H1 (cell line): Measurements from ENCODE around the gene MIF. TPM values are rescaled to one million over a fixed set of nuclear protein-coding genes. Genes with fewer than 3 reads are reported as not detected.

Source experiments
- CTCF ChIA-PET: fragments of 300-600 bp; sonication (Branson Sonifier 250); formaldehyde crosslinking; loops from one replicate; lab custom pipeline; 2021; ENCODE audit not compliant: partially characterized antibody; lab: Charles Lee
- POLR2A ChIA-PET: fragments of 300-600 bp; sonication (Branson Sonifier 250); formaldehyde crosslinking; loops from one replicate; lab custom pipeline; 2021; ENCODE audit warnings: inconsistent platforms; ENCODE audit not compliant: partially characterized antibody; lab: Charles Lee
- DNase-seq, 2 experiments: peaks; one replicate each; pipeline versions ENCODE4 v3.0.0 to v3.0.0-alpha.2; 2010 to 2022; ENCODE audit warnings: low spot score in 2 of 2, low read depth in 1 of 2, mixed read lengths in 1 of 2
- FAIRE-seq: peaks from 2 replicates; lab custom pipeline; 2011; peaks lifted over from hg19 to GRCh38; lab: Jason Lieb, UNC
- H2AFZ ChIP-seq: 2 replicates; pipeline ENCODE4 v1.8.1; 2012; ENCODE audit warnings: low read length, inconsistent platforms
- H2AK5ac ChIP-seq: 2 replicates; pipeline ENCODE4 v1.6.1; 2013; ENCODE audit warnings: low read depth, low read length
- H2BK120ac ChIP-seq: replicated peaks from 2 replicates; pipeline ENCODE3; 2013; ENCODE audit warnings: low read depth, low read length, inconsistent platforms
- H2BK12ac ChIP-seq: 2 replicates; pipeline ENCODE4 v1.6.1; 2013; ENCODE audit warnings: low read depth, low read length
- H2BK15ac ChIP-seq: 2 replicates; pipeline ENCODE4 v1.6.1; 2013; ENCODE audit warnings: low read length
- H2BK20ac ChIP-seq: 2 replicates; pipeline ENCODE4 v1.6.1; 2013; ENCODE audit warnings: low read length
- H2BK5ac ChIP-seq: 2 replicates; pipeline ENCODE4 v1.6.1; 2013; ENCODE audit warnings: low read depth, low read length
- H3K14ac ChIP-seq: 2 replicates; pipeline ENCODE4 v1.6.1; 2013; ENCODE audit warnings: inconsistent platforms; ENCODE audit not compliant: insufficient read length
- H3K18ac ChIP-seq: 2 replicates; pipeline ENCODE4 v1.6.1; 2013; ENCODE audit warnings: low read length; ENCODE audit errors: extremely low read depth
- H3K23ac ChIP-seq: 2 replicates; pipeline ENCODE4 v1.6.1; 2013; ENCODE audit warnings: inconsistent platforms; ENCODE audit not compliant: insufficient read length
- H3K23me2 ChIP-seq: 2 replicates; pipeline ENCODE4 v1.6.1; 2013; ENCODE audit warnings: low read depth, low read length
- H3K27ac ChIP-seq: 2 replicates; pipeline ENCODE4 v1.6.1; 2011; ENCODE audit warnings: low read depth, low read length, inconsistent platforms
- H3K27me3 ChIP-seq, 4 experiments: replicated peaks in 1 of 4; 1 replicate in 1 of 4; 2 replicates in 3 of 4; pipeline versions ENCODE4 v1.6.1 to v1.8.1; 2011 to 2013; ENCODE audit warnings: low read length in 3 of 4, mild to moderate bottlenecking in 3 of 4, inconsistent platforms in 2 of 4, mixed read lengths in 2 of 4, moderate library complexity in 1 of 4; ENCODE audit not compliant: control insufficient read depth in 3 of 4, insufficient read depth in 3 of 4; ENCODE audit errors: extremely low read depth in 1 of 4
- H3K36me3 ChIP-seq, 4 experiments: 2 replicates each; pipeline versions ENCODE4 v1.6.1 to v1.8.1; 2011 to 2013; ENCODE audit warnings: mild to moderate bottlenecking in 4 of 4, low read length in 3 of 4, moderate library complexity in 2 of 4, control low read depth in 1 of 4, inconsistent platforms in 1 of 4; ENCODE audit not compliant: insufficient read depth in 4 of 4, control insufficient read depth in 2 of 4
- H3K4ac ChIP-seq: replicated peaks from 2 replicates; pipeline ENCODE3; 2013; ENCODE audit warnings: low read length, low read depth, mixed read lengths, inconsistent platforms; ENCODE audit not compliant: insufficient read length
- H3K4me1 ChIP-seq, 4 experiments: replicated peaks in 1 of 4; 1 replicate in 1 of 4; 2 replicates in 3 of 4; pipeline versions ENCODE4 v1.6.1 to v1.8.1; 2011 to 2013; ENCODE audit warnings: low read length in 3 of 4, inconsistent platforms in 2 of 4, mixed read lengths in 1 of 4; ENCODE audit not compliant: insufficient read depth in 4 of 4, control insufficient read depth in 3 of 4
- H3K4me2 ChIP-seq, 2 experiments: 2 replicates each; pipeline versions ENCODE4 v1.6.1 to v1.8.1; 2011 to 2013; ENCODE audit warnings: low read depth in 2 of 2, low read length in 2 of 2, control low read depth in 1 of 2, inconsistent platforms in 1 of 2, mild to moderate bottlenecking in 1 of 2; ENCODE audit not compliant: insufficient read depth in 1 of 2
- H3K4me3 ChIP-seq, 4 experiments: fragments of 200-600, 300-600 bp in 1 of 4; sonication (generic), shearing (Covaris generic), sonication (Bioruptor Twin) in 1 of 4; 2 replicates each; pipeline versions ENCODE4 v1.5.1 to v1.8.1; 2011 to 2016; ENCODE audit warnings: low read length in 4 of 4, low read depth in 3 of 4, control low read depth in 2 of 4, inconsistent platforms in 2 of 4, mild to moderate bottlenecking in 2 of 4, mixed read lengths in 1 of 4, moderate library complexity in 1 of 4; ENCODE audit not compliant: insufficient read depth in 2 of 4; ENCODE audit errors: extremely low read depth in 1 of 4
- H3K56ac ChIP-seq: replicated peaks from 2 replicates; pipeline ENCODE3; 2013; ENCODE audit warnings: low read depth, mild to moderate bottlenecking, mixed read lengths, low read length, inconsistent platforms; ENCODE audit not compliant: insufficient read length
- H3K79me1 ChIP-seq: 2 replicates; pipeline ENCODE4 v1.6.1; 2013; ENCODE audit warnings: low read depth, low read length, control low read depth
- H3K79me2 ChIP-seq, 2 experiments: 2 replicates each; pipeline versions ENCODE4 v1.6.1 to v1.8.1; 2012 to 2013; ENCODE audit warnings: low read length in 2 of 2, mild to moderate bottlenecking in 2 of 2, inconsistent platforms in 1 of 2; ENCODE audit not compliant: insufficient read depth in 2 of 2, control insufficient read depth in 1 of 2
- H3K9ac ChIP-seq, 4 experiments: replicated peaks in 1 of 4; 1 replicate in 1 of 4; 2 replicates in 3 of 4; pipeline versions ENCODE4 v1.6.1 to v1.8.1; 2011 to 2013; ENCODE audit warnings: low read depth in 3 of 4, low read length in 3 of 4, control low read depth in 2 of 4, mild to moderate bottlenecking in 2 of 4, moderate library complexity in 2 of 4, inconsistent platforms in 1 of 4; ENCODE audit errors: extremely low read depth in 1 of 4
- H3K9me3 ChIP-seq, 2 experiments: 2 replicates each; pipeline versions ENCODE4 v1.6.1 to v1.8.1; 2012 to 2013; ENCODE audit warnings: mild to moderate bottlenecking in 2 of 2, moderate library complexity in 2 of 2, control low read depth in 1 of 2, inconsistent platforms in 1 of 2, low read depth in 1 of 2, low read length in 1 of 2, mixed read lengths in 1 of 2; ENCODE audit not compliant: insufficient read depth in 2 of 2
- H4K20me1 ChIP-seq, 2 experiments: replicated peaks in 1 of 2; 2 replicates each; pipeline versions ENCODE3 to v1.8.1; 2011 to 2013; ENCODE audit warnings: inconsistent platforms in 2 of 2, low read length in 2 of 2, mild to moderate bottlenecking in 1 of 2; ENCODE audit not compliant: insufficient read depth in 2 of 2, control insufficient read depth in 1 of 2
- H4K5ac ChIP-seq: 2 replicates; pipeline ENCODE4 v1.6.1; 2013; ENCODE audit warnings: low read length, low read depth, mixed read lengths, inconsistent platforms; ENCODE audit not compliant: insufficient read length
- H4K8ac ChIP-seq: 2 replicates; pipeline ENCODE4 v1.8.0; 2013; ENCODE audit warnings: mild to moderate bottlenecking, moderate library complexity, low read length, inconsistent platforms; ENCODE audit not compliant: insufficient read depth; ENCODE audit errors: extremely low read depth
- H4K91ac ChIP-seq: replicated peaks from 2 replicates; pipeline ENCODE3; 2013; ENCODE audit warnings: low read length, mixed read lengths, inconsistent platforms; ENCODE audit not compliant: insufficient read length
- TAF7 ChIP-seq: optimal IDR thresholded peaks from 2 replicates; pipeline ENCODE3; 2011; ENCODE audit warnings: low read depth, mild to moderate bottlenecking, inconsistent platforms, low read length, moderate library complexity, borderline replicate concordance
- ZNF274 ChIP-seq: IDR thresholded peaks from 2 replicates; pipeline ENCODE4 v1.7.0; 2012; ENCODE audit warnings: low read length, borderline replicate concordance; ENCODE audit errors: extremely low read depth
- WGBS, 2 experiments: shearing (Covaris generic) in 1 of 2; methylation state at CpG; one replicate each; pipeline versions ENCODE4 v1.1.6 to v1.1.7; 2013 to 2015; ENCODE audit warnings: low lambda C conversion rate in 2 of 2, mixed read lengths in 2 of 2, inconsistent platforms in 1 of 2, low coverage in 1 of 2, missing lambda C conversion rate in 1 of 2; ENCODE audit not compliant: insufficient replicate concordance in 2 of 2, insufficient coverage in 1 of 2, insufficient read length in 1 of 2; ENCODE audit errors: extremely low coverage in 1 of 2, missing lambda C conversion rate in 1 of 2; 5-methylcytosine and 5-hydroxymethylcytosine counted together
- polyA plus RNA-seq, 7 experiments: library from polyadenylated mRNA; depleted of rRNA in 3 of 7; stranded (reverse) in 5 of 7; unstranded in 2 of 7; fragments of >200 nt in 5 of 7; fragments of 200-250 nt in 2 of 7; gene quantifications; 1 replicate in 5 of 7; 2 replicates in 1 of 7; 4 replicates in 1 of 7; pipeline versions ENCODE4 v1.2.1 to v1.2.3, GENCODE V29; 2011 to 2013; ENCODE audit warnings: missing spikeins in 2 of 7, mixed read lengths in 2 of 7
- total RNA-seq: library from RNA; stranded (reverse); fragmentation: NEBNext Ultra II Directional; extraction: Animal tissue kit (Norgen Biotek cat#: 25700); gene quantifications from 2 replicates; pipeline ENCODE4 v1.2.1, GENCODE V29; 2021

MIF gene
- total and polyA plus RNA-seq, 2 of the 8 experiments (the other 6 are each of a cell fraction or from before 2014, with no cell fraction given), result 1,082 to 1,870 TPM

DNA sequence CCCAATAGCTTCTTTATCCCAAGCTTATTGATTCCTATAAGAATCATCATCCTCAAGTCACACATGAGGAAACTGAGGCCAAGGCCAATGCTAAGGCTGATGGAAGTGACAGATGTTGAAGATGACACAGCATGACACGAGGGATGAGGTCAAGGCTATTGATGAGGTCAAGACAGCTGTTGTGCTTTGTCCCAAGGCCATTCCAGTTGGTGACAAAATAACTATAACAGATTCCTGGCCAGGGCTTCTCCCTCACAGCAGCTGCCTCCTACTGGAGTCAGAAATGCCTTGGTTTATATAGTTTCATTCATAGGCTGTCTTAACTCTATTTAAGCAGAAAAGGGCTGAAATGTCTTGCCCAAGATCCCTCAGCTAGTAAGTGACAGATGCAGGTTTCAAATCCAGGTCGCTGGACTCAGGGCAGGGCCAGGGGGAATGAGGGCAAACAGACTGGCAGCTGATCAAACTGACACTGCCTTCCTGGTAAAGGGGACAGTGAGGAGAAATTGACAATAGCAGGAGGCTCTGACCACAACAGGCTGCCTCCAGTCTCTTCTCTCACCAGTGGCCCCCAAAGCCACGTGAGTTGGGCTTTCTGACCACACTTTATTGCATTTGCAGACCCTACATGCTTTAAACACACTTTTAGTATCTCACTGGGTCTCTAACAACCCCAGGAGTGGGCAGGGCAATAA, 16.5 kb downstream of the MIF start:
- Histone ChIP-seq H3K27me3 (0 out of 7 replicates have a peak, but pooled peaks cover 0 to 2% (median 0%) of the 10 kb centered on the region in 4 experiments), H3K4me2 (no peak overlapping the region), H4K91ac (no peak overlapping the region), H4K5ac (no peak overlapping the region), H3K36me3 (no peaks in the 10 kb centered on the region), H3K18ac (no peak overlapping the region), H3K4me3 (no peak overlapping the region), H2BK120ac (no peak overlapping the region), H3K23me2 (peaks cover 2% of the 10 kb centered on the region; the same call in 1 of the 2 replicates), H4K20me1 (no peaks in the 10 kb centered on the region), H2BK5ac (no peak overlapping the region), H2BK12ac (no peak overlapping the region), H2AFZ (no peak overlapping the region), H3K56ac (no peak overlapping the region), H3K9me3 (peaks cover 0 to 6% of the 10 kb centered on the region in 2 experiments; a peak in 1 of 4 replicates), H3K9ac (no peak overlapping the region), H3K79me2 (no peaks in the 10 kb centered on the region), H3K4ac (no peak overlapping the region), H2BK15ac (no peak overlapping the region), H3K79me1 (no peaks in the 10 kb centered on the region), H3K14ac (no peak overlapping the region), H2AK5ac (peak overlapping the region; percentile 45; the same call in 1 of the 2 replicates), H3K27ac (no peak overlapping the region), H4K8ac (no peak overlapping the region), H3K4me1 (peaks cover 5 to 13% (median 10%) of the 10 kb centered on the region in 4 experiments), H3K23ac (no peak overlapping the region), H2BK20ac (no peak overlapping the region)
- 86% methylated on average over 3 of the region's 3 CpGs; no CpG with 5 or more reads in 1 of the 2 experiments for WGBS, 2 experiments
- CTCF ChIA-PET, result interaction anchor here (0.5 to 3.5 kb wide), 7 partner anchors 8 to 625 kb away, joined by 3 to 13 read pairs (median 3); no protein-coding TSS in a partner anchor
- POLR2A ChIA-PET, result interaction anchor here (1.8 to 5.3 kb wide), 4 partner anchors 14 to 53 kb away, joined by 4 to 31 read pairs (median 10); partner anchors contain the start of genes MIF and SLC2A11
- TF ChIP-seq ZNF274, result no peak
- no peak for TF ChIP-seq TAF7
- no peak for DNase-seq
- FAIRE-seq, result no peak
